HepG2 (cell line): Measurements from ENCODE around the gene CDKN1C. TPM values are rescaled to one million over a fixed set of nuclear protein-coding genes. Genes with fewer than 3 reads are reported as not detected.

Experiments
- ATAC-seq: fragments of 200-7000 bp; cut with Tn5 transposase; 3 replicates; pipeline ENCODE4 v1.9.1; 2020; ENCODE audit warnings: mild to moderate bottlenecking, moderate library complexity
- BruUV-seq: library from RNA; stranded (reverse); fragments of 400-500 nt; replicated peaks from 2 replicates; lab custom pipeline; 2021; lab: Mats Ljungman, UMichigan
- CTCF ChIA-PET: fragments of 300-600 bp; formaldehyde crosslinking; extraction: SDS; loops from one replicate; lab custom pipeline; 2021; ENCODE audit warnings: low total read pairs, inconsistent platforms, low intra/inter-chr PET ratio; lab: Yijun Ruan, JAX
- POLR2A ChIA-PET: fragments of 350-600 bp; sonication (Branson Sonifier 250); formaldehyde crosslinking; loops from one replicate; lab custom pipeline; 2020; ENCODE audit warnings: antibody characterized with exemption, inconsistent platforms; lab: Yijun Ruan, JAX
- DNase-seq: peaks from one replicate; pipeline ENCODE4 v3.0.0-alpha.2; 2015; ENCODE audit warnings: low spot score
- FAIRE-seq: peaks from 3 replicates; lab custom pipeline; 2011; peaks lifted over from hg19 to GRCh38; lab: Jason Lieb, UNC
- H2AFZ ChIP-seq: one replicate; pipeline ENCODE4 v1.6.1; 2011; ENCODE audit warnings: low read length, inconsistent platforms
- H3K27ac ChIP-seq: fragments of 300-600 bp; 3 replicates; pipeline ENCODE4 v1.8.0; 2011; ENCODE audit warnings: mixed run types, mild to moderate bottlenecking, mixed read lengths, low read length, inconsistent platforms; ENCODE audit not compliant: insufficient read depth; ENCODE audit errors: extremely low read length
- H3K27me3 ChIP-seq, 2 experiments: fragments of 200-600 bp in 1 of 2; 2 replicates in 1 of 2; 3 replicates in 1 of 2; pipeline versions ENCODE4 v1.6.0 to v1.8.0; 2011; ENCODE audit warnings: low read length in 2 of 2, mild to moderate bottlenecking in 2 of 2, moderate library complexity in 2 of 2, inconsistent platforms in 1 of 2; ENCODE audit not compliant: insufficient read depth in 2 of 2, control insufficient read depth in 1 of 2
- H3K36me3 ChIP-seq, 2 experiments: fragments of 200-600 bp in 1 of 2; replicated peaks in 1 of 2; 2 replicates in 1 of 2; 3 replicates in 1 of 2; pipeline versions ENCODE4 v1.5.1 to v1.8.0; 2011; ENCODE audit warnings: low read length in 2 of 2, inconsistent platforms in 1 of 2; ENCODE audit not compliant: insufficient read depth in 2 of 2, control insufficient read depth in 1 of 2
- H3K4me1 ChIP-seq: 2 replicates; pipeline ENCODE4 v1.5.1; 2012; ENCODE audit warnings: low read length, inconsistent platforms; ENCODE audit not compliant: insufficient read depth
- H3K4me2 ChIP-seq: 2 replicates; pipeline ENCODE4 v1.6.0; 2011; ENCODE audit warnings: low read depth, low read length, inconsistent platforms
- H3K4me3 ChIP-seq, 3 experiments: fragments of 200-600 bp in 1 of 3; sonication (generic), shearing (Covaris generic) in 1 of 3; replicated peaks in 1 of 3; 2 replicates each; pipeline ENCODE4 v1.5.1; 2011 to 2016; ENCODE audit warnings: low read length in 3 of 3, inconsistent platforms in 2 of 3, low read depth in 2 of 3, mild to moderate bottlenecking in 2 of 3, control low read depth in 1 of 3, mixed read lengths in 1 of 3; ENCODE audit not compliant: insufficient read depth in 1 of 3
- H3K79me2 ChIP-seq: one replicate; pipeline ENCODE4 v1.6.1; 2011; ENCODE audit warnings: low read length, inconsistent platforms; ENCODE audit not compliant: insufficient read depth
- H3K9ac ChIP-seq: 2 replicates; pipeline ENCODE4 v1.6.0; 2011; ENCODE audit warnings: mild to moderate bottlenecking, low read depth, low read length, inconsistent platforms; ENCODE audit not compliant: insufficient read depth
- H3K9me3 ChIP-seq: 2 replicates; pipeline ENCODE4 v1.5.1; 2012; ENCODE audit warnings: mild to moderate bottlenecking, low read length
- H4K20me1 ChIP-seq: 2 replicates; pipeline ENCODE4 v1.6.0; 2011; ENCODE audit warnings: inconsistent platforms, mild to moderate bottlenecking, low read length, moderate library complexity; ENCODE audit not compliant: insufficient read depth
- CENPT ChIP-seq: sonication (generic); formaldehyde crosslinking; IDR thresholded peaks from 2 replicates; pipeline ENCODE4 v1.8.0; 2022; ENCODE audit warnings: low read depth, mild to moderate bottlenecking, moderate library complexity, missing genetic modification reagents
- KLF12 ChIP-seq: sonication (generic); formaldehyde crosslinking; IDR thresholded peaks from 2 replicates; pipeline ENCODE4 v1.4.0; 2020; ENCODE audit warnings: missing genetic modification reagents, borderline replicate concordance
- PAF1 ChIP-seq: IDR thresholded peaks from 2 replicates; pipeline ENCODE4 v1.6.1; 2016; ENCODE audit warnings: missing genetic modification reagents, missing compliant biosample characterization
- PATZ1 ChIP-seq: sonication (generic); formaldehyde crosslinking; IDR thresholded peaks from 2 replicates; pipeline ENCODE4 v1.4.0; 2020; ENCODE audit warnings: missing genetic modification reagents
- POLR2A ChIP-seq, 2 experiments: IDR thresholded peaks; 2 replicates each; pipeline ENCODE4 v1.6.1; 2011; ENCODE audit warnings: low read depth in 2 of 2, low read length in 2 of 2, mild to moderate bottlenecking in 1 of 2, moderate library complexity in 1 of 2; ENCODE audit not compliant: insufficient read depth in 1 of 2
- PPARG ChIP-seq: conservative IDR thresholded peaks from 2 replicates; pipeline ENCODE4 v1.6.1; 2016; ENCODE audit warnings: missing biosample characterization, missing genetic modification reagents
- SETDB1 ChIP-seq: sonication (generic); formaldehyde crosslinking; IDR thresholded peaks from 2 replicates; pipeline ENCODE4 v1.5.1; 2020; ENCODE audit warnings: missing genetic modification reagents, mild to moderate bottlenecking, borderline replicate concordance
- SOX13 ChIP-seq, 3 experiments: fragments of 450-650 bp in 1 of 3; sonication (generic) in 1 of 3; formaldehyde crosslinking in 1 of 3; IDR thresholded peaks in 2 of 3; conservative IDR thresholded peaks in 1 of 3; 2 replicates each; pipeline versions ENCODE4 v1.5.0 to v1.6.1; 2016 to 2020; ENCODE audit warnings: antibody characterized with exemption in 1 of 3, mild to moderate bottlenecking in 1 of 3, missing compliant biosample characterization in 1 of 3, missing genetic modification reagents in 1 of 3, moderate library complexity in 1 of 3
- TEAD3 ChIP-seq: optimal IDR thresholded peaks from 2 replicates; pipeline ENCODE3; 2016; ENCODE audit warnings: borderline replicate concordance
- TGIF2 ChIP-seq: IDR thresholded peaks from 2 replicates; pipeline ENCODE4 v1.6.1; 2016; ENCODE audit warnings: control low read depth, missing compliant biosample characterization
- U2AF2 ChIP-seq: fragments of 200-400 bp; formaldehyde crosslinking; IDR thresholded peaks from 2 replicates; pipeline ENCODE4 v1.6.1; 2017; ENCODE audit warnings: low read depth, mild to moderate bottlenecking, low read length
- ZBTB14 ChIP-seq: sonication (generic); formaldehyde crosslinking; IDR thresholded peaks from 2 replicates; pipeline ENCODE4 v1.4.0; 2020; ENCODE audit warnings: missing genetic modification reagents
- ZBTB7A ChIP-seq: sonication (generic); formaldehyde crosslinking; IDR thresholded peaks from 2 replicates; pipeline ENCODE4 v1.8.0; 2022; ENCODE audit warnings: mild to moderate bottlenecking, missing genetic modification reagents
- ZGPAT ChIP-seq: IDR thresholded peaks from 2 replicates; pipeline ENCODE4 v1.6.1; 2016; ENCODE audit warnings: mild to moderate bottlenecking
- ZSCAN21 ChIP-seq: sonication (generic); formaldehyde crosslinking; IDR thresholded peaks from 2 replicates; pipeline ENCODE4 v1.8.0; 2022; ENCODE audit warnings: mild to moderate bottlenecking, missing genetic modification reagents, moderate library complexity, borderline replicate concordance
- WGBS: methylation state at CpG from one replicate; pipeline ENCODE4 v1.1.6; 2017; ENCODE audit warnings: low lambda C conversion rate; 5-methylcytosine and 5-hydroxymethylcytosine counted together
- in situ Hi-C: cut with HindIII; loops from 2 replicates; pipeline ENCODE4 v1.10.0; 2017; ENCODE audit warnings: low pct_unique_long_range_greater_than_20kb; ENCODE audit not compliant: extremely low pct_ligation_motif_present
- intact Hi-C: fragments of 100-400 bp; cut with micrococcal nuclease; formaldehyde crosslinking; loops from one replicate; pipeline ENCODE4 v1.10.0; 2022; ENCODE audit not compliant: unreplicated experiment
- polyA plus RNA-seq, 8 experiments: library from polyadenylated mRNA; depleted of rRNA in 3 of 8; stranded (reverse) in 7 of 8; unstranded in 1 of 8; fragments of >200 nt; fragmentation: Illumina TruSeq in 4 of 8; extraction: Trizol in 4 of 8; gene quantifications; 2 replicates each; pipeline versions ENCODE4 v1.2.1 to v1.2.3, GENCODE V29; 2011 to 2016; ENCODE audit warnings: low read depth in 4 of 8, missing spikeins in 1 of 8, mixed read lengths in 1 of 8; ENCODE audit not compliant: insufficient read depth in 1 of 8
- total RNA-seq, 5 experiments: library from RNA; depleted of rRNA; stranded (reverse); fragments of >200 nt; fragmentation: Illumina TruSeq; extraction: Trizol; gene quantifications; 2 replicates each; pipeline ENCODE4 v1.2.3, GENCODE V29; 2016; ENCODE audit warnings: low read depth in 1 of 5

CDKN1C gene
- total and polyA plus RNA-seq, 2 of the 13 experiments (the other 11 are each of a cell fraction or from before 2014, with no cell fraction given) = not detected

- FAIRE-seq = no peak
- DNase-seq = no peak
- Histone ChIP-seq H3K36me3 (no peaks in the 10 kb centered on the region), H2AFZ (no peak overlapping the region), H3K27me3 (peaks cover 5 to 48% of the 10 kb centered on the region in 2 experiments), H3K4me3 (no peak overlapping the region), H3K79me2 (no peaks in the 10 kb centered on the region), H4K20me1 (no peaks in the 10 kb centered on the region), H3K27ac (no peak overlapping the region), H3K4me2 (no peak overlapping the region), H3K9me3 (no peaks in the 10 kb centered on the region), H3K9ac (no peak overlapping the region), H3K4me1 (no peaks in the 10 kb centered on the region)
- no peak for TF ChIP-seq ZBTB7A (CRISPR knock-in tag)
- TF ChIP-seq CENPT (CRISPR knock-in tag) = no peak
- no peak for TF ChIP-seq ZBTB14 (CRISPR knock-in tag)
- no peak for TF ChIP-seq PPARG (CRISPR knock-in tag)
- TF ChIP-seq U2AF2 = no peak
- TF ChIP-seq ZSCAN21 (CRISPR knock-in tag) = no peak
- no peak for TF ChIP-seq PAF1 (CRISPR knock-in tag)
- no peak for TF ChIP-seq SETDB1
- TF ChIP-seq TEAD3 (CRISPR knock-in tag) = no peak
- TF ChIP-seq ZGPAT (CRISPR knock-in tag) = no peak
- TF ChIP-seq SOX13 (IDR thresholded peaks at IDR 0.05) = no peak
- no peak for TF ChIP-seq SOX13 (CRISPR knock-in tag; conservative IDR thresholded peaks at IDR 0.05 in 1 of 2, IDR thresholded peaks at IDR 0.05 in 1 of 2)
- TF ChIP-seq PATZ1 (CRISPR knock-in tag) = no peak
- TF ChIP-seq KLF12 (CRISPR knock-in tag) = no peak
- no peak for TF ChIP-seq TGIF2
- no peak for TF ChIP-seq POLR2A (IDR thresholded peaks at IDR 0.05; ENCODE audit: insufficient read depth in 1 of 2, low read depth in 2 of 2, low read length in 2 of 2)
- WGBS = 28% methylated on average over 6 of the region's 19 CpGs
- ATAC-seq = no peak
- in situ Hi-C loops (no loop called here), intact Hi-C loops (no loop called here)
- ChIA-PET POLR2A (no interaction called here), CTCF (no interaction called here)
- BruUV-seq = no TSS peak
These were observed 4.2 kb downstream of the CDKN1C start for GRCh38 chr11:2881076-2881980.
